HG03064 (cell line): Measurements from ENCODE around the gene PPP1R8.
"Not testable (repeated sequence)": the region's sequence is repeated elsewhere in the genome, so short reads cannot be mapped to it uniquely, and the experiment has no call there.

ENCODE experiments used
- ATAC-seq: cut with Tn5 transposase; IDR thresholded peaks from one replicate; pipeline ENCODE4 v1.9.1; 2021; ENCODE audit warnings: low read depth; ENCODE audit not compliant: unreplicated experiment

The PPP1R8 gene

GRCh38 chr1:27831568-27832410 lies 1.2 kb downstream of the PPP1R8 start:
- no peak for ATAC-seq

- no peak for ATAC-seq
These were observed 2.2 kb downstream of the PPP1R8 start for GRCh38 chr1:27832762-27833161.

GRCh38 chr1:27833470-27833869 lies 2.9 kb downstream of the PPP1R8 start:
- no peak for ATAC-seq

- ATAC-seq, result no peak
These were observed 4.5 kb downstream of the PPP1R8 start for GRCh38 chr1:27835046-27835445.

GRCh38 chr1:27835501-27835900 lies 4.9 kb downstream of the PPP1R8 start:
- ATAC-seq, result no peak

- no peak for ATAC-seq
These were observed 19.4 kb downstream of the PPP1R8 start for GRCh38 chr1:27849951-27850350.

- ATAC-seq, result no peak
These were observed 24.5 kb downstream of the PPP1R8 start for GRCh38 chr1:27855085-27855484.

GRCh38 chr1:27856561-27857343 lies 26.2 kb downstream of the PPP1R8 start:
- ATAC-seq, result no peak

- not testable (repeated sequence) for ATAC-seq
These were observed 27.0 kb downstream of the PPP1R8 start for GRCh38 chr1:27857552-27857951.

- ATAC-seq, result no peak
These were observed 27.7 kb downstream of the PPP1R8 start for GRCh38 chr1:27858072-27858948.

- ATAC-seq, result no peak
These were observed 28.5 kb downstream of the PPP1R8 start for GRCh38 chr1:27858949-27859576.

GRCh38 chr1:27861436-27861835 lies 30.9 kb downstream of the PPP1R8 start:
- ATAC-seq, result no peak

- ATAC-seq, result no peak
These were observed 31.4 kb downstream of the PPP1R8 start for GRCh38 chr1:27862004-27862403.

- ATAC-seq, result no peak
These were observed 32.3 kb downstream of the PPP1R8 start for GRCh38 chr1:27862671-27863537.

GRCh38 chr1:27863538-27863915 lies 32.9 kb downstream of the PPP1R8 start:
- ATAC-seq, result no peak

- no peak for ATAC-seq
These were observed 33.8 kb downstream of the PPP1R8 start for GRCh38 chr1:27864264-27864895.

- no peak for ATAC-seq
These were observed 35.2 kb downstream of the PPP1R8 start for GRCh38 chr1:27865821-27866220.

- ATAC-seq, result no peak
These were observed 38.0 kb downstream of the PPP1R8 start for GRCh38 chr1:27868556-27868931.
